Mesendoderm (in vitro differentiated cells): ENCODE measurements around the gene ZBTB46.

Experiments used
- DNase-seq: peaks from one replicate; pipeline ENCODE4 v3.0.0; 2013
- H2AK5ac ChIP-seq: 2 replicates; pipeline ENCODE4 v1.6.1; 2013; ENCODE audit warnings: low read length, inconsistent platforms
- H2BK120ac ChIP-seq: 2 replicates; pipeline ENCODE4 v1.6.1; 2013; ENCODE audit warnings: low read depth, mild to moderate bottlenecking, low read length, moderate library complexity, mixed read lengths
- H2BK15ac ChIP-seq: replicated peaks from 2 replicates; pipeline ENCODE4 v1.6.1; 2013; ENCODE audit warnings: low read depth, mild to moderate bottlenecking, moderate library complexity
- H2BK5ac ChIP-seq: 2 replicates; pipeline ENCODE4 v1.6.1; 2013; ENCODE audit warnings: low read length, inconsistent platforms
- H3K18ac ChIP-seq: 2 replicates; pipeline ENCODE4 v1.6.1; 2013; ENCODE audit warnings: mild to moderate bottlenecking, low read length, mixed read lengths
- H3K23ac ChIP-seq: one replicate; pipeline ENCODE4 v1.6.1; 2013; ENCODE audit warnings: low read length
- H3K27ac ChIP-seq: 2 replicates; pipeline ENCODE4 v1.5.1; 2013; ENCODE audit warnings: low read depth, mild to moderate bottlenecking, inconsistent platforms, low read length, moderate library complexity
- H3K27me3 ChIP-seq: 2 replicates; pipeline ENCODE4 v1.6.1; 2013; ENCODE audit warnings: low read length, control low read depth, mild to moderate bottlenecking, inconsistent platforms; ENCODE audit not compliant: insufficient read depth, poor library complexity
- H3K36me3 ChIP-seq: 2 replicates; pipeline ENCODE4 v1.6.1; 2013; ENCODE audit warnings: low read length, inconsistent platforms; ENCODE audit not compliant: control insufficient read depth, insufficient read depth
- H3K4ac ChIP-seq: one replicate; pipeline ENCODE4 v1.6.1; 2013; ENCODE audit warnings: low read depth, mild to moderate bottlenecking, low read length, moderate library complexity
- H3K4me1 ChIP-seq: 2 replicates; pipeline ENCODE4 v1.6.1; 2013; ENCODE audit warnings: low read depth, low read length, inconsistent platforms; ENCODE audit not compliant: control insufficient read depth
- H3K4me2 ChIP-seq: 2 replicates; pipeline ENCODE4 v1.6.1; 2013; ENCODE audit warnings: low read length
- H3K4me3 ChIP-seq: 2 replicates; pipeline ENCODE4 v1.5.1; 2013; ENCODE audit warnings: mild to moderate bottlenecking, low read length
- H3K56ac ChIP-seq: one replicate; pipeline ENCODE4 v1.6.1; 2013; ENCODE audit warnings: low read length
- H3K79me1 ChIP-seq: 2 replicates; pipeline ENCODE4 v1.6.1; 2013; ENCODE audit warnings: low read length, inconsistent platforms
- H3K79me2 ChIP-seq: 2 replicates; pipeline ENCODE4 v1.6.1; 2013; ENCODE audit warnings: mild to moderate bottlenecking, low read length; ENCODE audit not compliant: control insufficient read depth, insufficient read depth
- H3K9ac ChIP-seq: 2 replicates; pipeline ENCODE4 v1.6.1; 2013; ENCODE audit warnings: low read length, inconsistent platforms
- H4K5ac ChIP-seq: one replicate; pipeline ENCODE4 v1.6.1; 2013; ENCODE audit warnings: low read length
- H4K8ac ChIP-seq: one replicate; pipeline ENCODE4 v1.6.1; 2013; ENCODE audit warnings: low read depth, mild to moderate bottlenecking, control low read depth, low read length, moderate library complexity
- WGBS: extraction: QIAGEN DNeasy Blood & Tissue Kit; methylation state at CpG from one replicate; pipeline ENCODE4 v1.1.7; 2013; ENCODE audit warnings: low lambda C conversion rate, missing lambda C conversion rate; ENCODE audit not compliant: insufficient coverage; ENCODE audit errors: extremely low coverage; 5-methylcytosine and 5-hydroxymethylcytosine counted together

Gene ZBTB46

DNA sequence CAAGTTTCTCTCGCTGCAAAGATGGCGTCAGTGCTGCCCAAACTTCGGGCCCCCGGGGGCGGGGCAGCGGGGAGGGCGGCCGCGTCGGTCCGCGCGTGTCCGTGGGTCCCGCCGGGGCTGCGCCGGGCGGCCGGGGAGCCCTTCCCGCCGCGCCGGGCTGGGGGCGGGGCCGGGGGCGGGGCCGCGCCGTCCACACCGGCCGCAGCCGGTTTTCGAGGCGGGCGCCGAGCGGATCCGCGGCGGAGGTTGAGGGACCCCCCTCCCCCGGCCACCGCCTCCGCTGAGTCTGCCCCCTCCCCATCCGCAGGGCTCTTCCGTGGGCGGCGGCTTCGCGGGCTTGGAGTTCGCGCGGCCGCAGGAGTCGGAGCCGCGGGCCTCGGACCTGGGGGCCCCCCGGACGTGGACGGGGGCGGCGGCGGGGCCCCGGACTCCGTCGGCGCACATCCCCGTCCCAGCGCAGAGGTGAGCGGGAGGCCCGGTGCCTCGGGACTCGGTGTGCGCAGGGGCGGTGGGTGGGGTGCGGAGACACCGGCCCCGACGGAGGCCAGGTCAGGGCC lies 90.9 kb downstream of the ZBTB46 start:
- Histone ChIP-seq H3K79me2 (no peaks in the 10 kb centered on the region), H3K4ac (peak overlapping the region; percentile 90), H3K27ac (peak overlapping the region; percentile 90), H3K56ac (peak overlapping the region; percentile 91), H3K23ac (peak overlapping the region; percentile 45), H3K79me1 (no peaks in the 10 kb centered on the region), H3K9ac (peak overlapping the region; percentile 91), H2BK15ac (no peak overlapping the region), H2BK5ac (no peak overlapping the region), H4K8ac (no peak overlapping the region), H2BK120ac (no peak overlapping the region), H2AK5ac (no peak overlapping the region), H3K36me3 (no peaks in the 10 kb centered on the region), H3K4me1 (no peaks in the 10 kb centered on the region), H3K18ac (peak overlapping the region; percentile 82), H4K5ac (no peak overlapping the region), H3K27me3 (no peaks in the 10 kb centered on the region), H3K4me2 (peak overlapping the region; percentile 78), H3K4me3 (peak overlapping the region; percentile 79)
- DNase-seq, result peak; percentile 44
- WGBS, result no CpG with 5 or more reads among the region's 80 CpGs

DNA sequence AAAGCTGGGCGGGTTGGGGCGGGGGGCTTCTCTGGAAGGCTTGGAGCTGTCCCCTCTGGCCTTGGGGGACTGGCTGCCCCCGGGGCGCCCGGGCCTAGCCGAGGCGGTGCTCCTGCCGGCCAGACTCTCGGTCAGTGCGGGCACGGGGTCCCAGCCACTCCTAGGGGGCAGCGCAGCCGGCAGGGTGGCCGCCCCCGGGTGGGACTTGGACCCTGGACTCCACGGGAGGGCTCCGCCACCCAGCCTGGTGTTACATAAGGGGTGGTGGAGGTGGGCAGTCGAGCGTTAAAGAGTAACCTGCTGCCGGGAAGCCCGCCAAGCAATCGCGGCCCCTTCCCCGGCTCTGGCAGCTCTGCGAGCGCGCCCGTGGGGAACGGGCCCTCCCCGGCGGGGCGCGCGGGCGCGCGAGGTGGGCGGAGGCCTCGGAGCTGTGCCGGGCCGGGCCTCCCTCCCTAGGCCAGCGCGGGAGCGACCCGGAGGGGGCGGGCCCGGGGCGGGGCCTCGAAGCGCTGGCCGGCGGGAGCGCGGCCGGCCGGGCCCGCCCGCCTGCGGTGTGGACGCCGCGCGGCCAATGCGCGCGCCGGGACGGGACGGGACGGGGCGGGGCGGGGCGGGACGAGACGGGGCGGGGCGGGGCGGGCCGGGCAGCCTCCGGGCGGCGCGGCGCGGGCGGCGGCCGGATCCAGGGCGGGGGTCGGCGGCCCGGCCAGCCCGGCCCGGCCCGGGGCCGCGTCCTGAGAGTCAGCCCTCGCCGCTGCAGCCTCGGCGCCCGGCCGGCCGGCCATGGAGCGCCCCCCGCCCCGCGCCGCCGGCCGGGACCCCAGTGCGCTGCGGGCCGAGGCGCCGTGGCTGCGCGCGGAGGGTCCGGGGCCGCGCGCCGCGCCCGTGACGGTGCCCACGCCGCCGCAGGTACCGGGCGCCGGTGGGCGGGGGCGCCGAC lies 91.7 kb downstream of the ZBTB46 start, which contains the start of gene SLC2A4RG:
Gene SLC2A4RG (plus strand): TSS at position 647 of the 940 bp plus-strand sequence. CDS start 137 bp downstream, at position 784.
- no peaks in the 10 kb centered on the region for H3K27me3 ChIP-seq
- H3K79me1 ChIP-seq, result no peaks in the 10 kb centered on the region
- no CpG with 5 or more reads among the region's 136 CpGs for WGBS
- H3K56ac ChIP-seq, result peak within 1 kb of the TSS; percentile 91
- no peak within 1 kb of the TSS for H2AK5ac ChIP-seq
- peak within 1 kb of the TSS; percentile 45 for H3K23ac ChIP-seq
- H3K27ac ChIP-seq, result peak within 1 kb of the TSS; percentile 90
- peak within 1 kb of the TSS; percentile 79 for H3K4me3 ChIP-seq
- H2BK15ac ChIP-seq, result no peak within 1 kb of the TSS
- no peaks in the 10 kb centered on the region for H3K4me1 ChIP-seq
- peak; percentile 77 for DNase-seq
- no peak within 1 kb of the TSS for H2BK120ac ChIP-seq
- peak within 1 kb of the TSS; percentile 90 for H3K4ac ChIP-seq
- H3K4me2 ChIP-seq, result peak within 1 kb of the TSS; percentile 78
- H3K9ac ChIP-seq, result peak within 1 kb of the TSS; percentile 91
- H3K36me3 ChIP-seq, result no peaks in the 10 kb centered on the region
- no peak within 1 kb of the TSS for H4K5ac ChIP-seq
- no peak within 1 kb of the TSS for H4K8ac ChIP-seq
- no peaks in the 10 kb centered on the region for H3K79me2 ChIP-seq
- no peak within 1 kb of the TSS for H2BK5ac ChIP-seq
- H3K18ac ChIP-seq, result peak within 1 kb of the TSS; percentile 82

GRCh38 chr20:63738687-63739129 lies 92.4 kb downstream of the ZBTB46 start:
- Histone ChIP-seq H2BK5ac (no peak overlapping the region), H3K18ac (no peak overlapping the region), H4K5ac (no peak overlapping the region), H2BK15ac (no peak overlapping the region), H4K8ac (no peak overlapping the region), H3K36me3 (peaks cover 3% of the 10 kb centered on the region), H2AK5ac (no peak overlapping the region), H3K79me2 (no peaks in the 10 kb centered on the region), H3K4me1 (no peaks in the 10 kb centered on the region), H3K4me2 (peak overlapping the region; percentile 61), H3K27me3 (no peaks in the 10 kb centered on the region), H3K56ac (peak overlapping the region; percentile 42), H3K79me1 (no peaks in the 10 kb centered on the region), H3K27ac (no peak overlapping the region), H2BK120ac (no peak overlapping the region), H3K4ac (no peak overlapping the region), H3K4me3 (no peak overlapping the region), H3K23ac (no peak overlapping the region), H3K9ac (no peak overlapping the region)
- peak; percentile 82 for DNase-seq
- WGBS, result no CpG with 5 or more reads among the region's 26 CpGs

GRCh38 chr20:63737945-63738686 lies 92.9 kb downstream of the ZBTB46 start:
- Histone ChIP-seq H3K27ac (no peak overlapping the region), H4K5ac (no peak overlapping the region), H3K4me2 (no peak overlapping the region), H3K9ac (no peak overlapping the region), H4K8ac (no peak overlapping the region), H3K27me3 (no peaks in the 10 kb centered on the region), H3K79me2 (no peaks in the 10 kb centered on the region), H2AK5ac (no peak overlapping the region), H3K36me3 (peaks cover 3% of the 10 kb centered on the region), H3K4me3 (no peak overlapping the region), H3K18ac (no peak overlapping the region), H3K56ac (peak overlapping the region; percentile 67), H3K23ac (no peak overlapping the region), H3K79me1 (no peaks in the 10 kb centered on the region), H2BK120ac (no peak overlapping the region), H2BK5ac (no peak overlapping the region), H3K4me1 (no peaks in the 10 kb centered on the region), H3K4ac (no peak overlapping the region), H2BK15ac (no peak overlapping the region)
- no CpG with 5 or more reads among the region's 43 CpGs for WGBS
- no peak for DNase-seq

DNA sequence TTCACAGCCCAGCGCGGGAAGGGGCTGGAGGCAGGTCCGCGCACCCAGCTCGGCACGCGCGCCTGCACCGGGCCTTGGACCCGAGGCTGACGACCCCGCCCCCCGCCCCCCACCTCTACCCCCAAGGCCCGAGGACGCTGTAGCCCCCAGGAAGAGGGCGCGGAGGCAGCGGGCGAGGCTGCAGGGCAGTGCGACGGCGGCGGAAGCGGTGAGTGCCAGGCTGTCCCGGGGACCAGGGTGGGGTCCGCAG lies 93.4 kb downstream of the ZBTB46 start:
- Histone ChIP-seq H3K18ac (no peak overlapping the region), H2BK5ac (no peak overlapping the region), H3K27me3 (no peaks in the 10 kb centered on the region), H4K5ac (no peak overlapping the region), H2BK15ac (no peak overlapping the region), H3K4me2 (no peak overlapping the region), H3K4me1 (no peaks in the 10 kb centered on the region), H3K79me1 (peaks cover 4% of the 10 kb centered on the region), H3K79me2 (peaks cover 2% of the 10 kb centered on the region), H3K36me3 (peaks cover 3% of the 10 kb centered on the region), H3K27ac (no peak overlapping the region), H2AK5ac (no peak overlapping the region), H3K56ac (peak overlapping the region; percentile 67), H2BK120ac (no peak overlapping the region), H4K8ac (no peak overlapping the region), H3K9ac (no peak overlapping the region), H3K4me3 (no peak overlapping the region), H3K23ac (no peak overlapping the region), H3K4ac (no peak overlapping the region)
- DNase-seq, result no peak
- WGBS, result no CpG with 5 or more reads among the region's 26 CpGs
